ENCODE measurements around the gene BCAS1.

GRCh38 chr20:53944796-53945195 is 125.6 kb downstream of the BCAS1 start:
- TF ChIP-seq CTCF (conservative IDR thresholded peaks at IDR 0.05; ENCODE audit: low read length) (no peak), EZH2phosphoT487 (IDR thresholded peaks at IDR 0.05; ENCODE audit: borderline replicate concordance, low read depth, low read length) (no peak)
